ENCODE data around the gene SLC29A2. TPM values are rescaled to one million over a fixed set of nuclear protein-coding genes. Genes with fewer than 3 reads are reported as not detected.
A peak's percentile ranks its signal among the peaks of the same experiment; 100 is the strongest.

The SLC29A2 gene
- polyA plus RNA-seq, 3 donors = 0.11 to 1.3 TPM; not detected in 1

GRCh38 chr11:66338276-66339161 is 33.0 kb downstream of the SLC29A2 start:
- Mint-ChIP-seq H3K4me1 (peaks cover 29% of the 10 kb centered on the region), H3K9me3 (no peaks in the 10 kb centered on the region), H3K4me3 (no peak overlapping the region), H3K36me3 (peaks cover 55 to 65% of the 10 kb centered on the region in 2 donors), H3K27ac (peak overlapping the region in 3 of 7 donors; percentile 60 to 95 (median 87)), H3K27me3 (ENCODE audit: low read depth in 3 of 3) (no peaks in the 10 kb centered on the region)
- Histone ChIP-seq H3K36me3 (replicated peaks in 1 of 2; ENCODE audit: control insufficient read depth in 1 of 2, insufficient read depth in 2 of 2, low read length in 2 of 2) (peaks cover 57 to 73% of the 10 kb centered on the region in 2 donors), H3K4me3 (replicated peaks in 1 of 3; ENCODE audit: low read depth in 2 of 3, low read length in 3 of 3) (no peak overlapping the region), H2AFZ (ENCODE audit: insufficient read depth, low read depth, low read length, poor library complexity, severe bottlenecking) (no peak overlapping the region), H3K9ac (ENCODE audit: insufficient read depth, low read length, poor library complexity, severe bottlenecking) (no peak overlapping the region), H3K27ac (ENCODE audit: low read depth in 1 of 2, low read length in 2 of 2) (peak overlapping the region in 1 of 2 donors; percentile 98), H3K4me1 (ENCODE audit: control insufficient read depth in 1 of 2, insufficient read depth in 2 of 2, low read length in 2 of 2) (peaks cover 28 to 37% of the 10 kb centered on the region in 2 donors), H3K79me2 (ENCODE audit: insufficient read depth, low read length) (peaks cover 22% of the 10 kb centered on the region), H3K27me3 (ENCODE audit: control insufficient read depth in 2 of 2, insufficient read depth in 2 of 2, low read length in 2 of 2) (no peaks in the 10 kb centered on the region), H4K20me1 (ENCODE audit: insufficient read depth, low read length) (peaks cover 43% of the 10 kb centered on the region), H3K4me2 (replicated peaks; ENCODE audit: extremely low read depth, low read length, poor library complexity, severe bottlenecking) (no peak overlapping the region), H3K9me3 (replicated peaks in 1 of 2; ENCODE audit: control insufficient read depth in 1 of 2, insufficient read depth in 1 of 2, low read length in 2 of 2) (no peaks in the 10 kb centered on the region)
- intact Hi-C loops (cut with micrococcal nuclease) = no loop called here
- TF ChIP-seq CTCF (IDR thresholded peaks at IDR 0.05) = no peak
- peak in 1 of 3 donors; percentile 4 for DNase-seq
- WGBS (ENCODE audit: insufficient coverage) = over 99% methylated on average over 10 of the region's 17 CpGs

- Histone ChIP-seq H3K4me2 (replicated peaks; ENCODE audit: extremely low read depth, low read length, poor library complexity, severe bottlenecking) (peak overlapping the region; percentile 93), H3K79me2 (ENCODE audit: insufficient read depth, low read length) (peaks cover 13% of the 10 kb centered on the region), H3K4me1 (ENCODE audit: control insufficient read depth in 1 of 2, insufficient read depth in 2 of 2, low read length in 2 of 2) (peaks cover 26 to 30% of the 10 kb centered on the region in 2 donors), H3K9me3 (replicated peaks in 1 of 2; ENCODE audit: control insufficient read depth in 1 of 2, insufficient read depth in 1 of 2, low read length in 2 of 2) (no peaks in the 10 kb centered on the region), H3K4me3 (replicated peaks in 1 of 3; ENCODE audit: low read depth in 2 of 3, low read length in 3 of 3) (no peak overlapping the region), H3K36me3 (replicated peaks in 1 of 2; ENCODE audit: control insufficient read depth in 1 of 2, insufficient read depth in 2 of 2, low read length in 2 of 2) (peaks cover 69 to 74% of the 10 kb centered on the region in 2 donors), H3K27ac (ENCODE audit: low read depth in 1 of 2, low read length in 2 of 2) (peak overlapping the region; percentile 69 to 98), H3K9ac (ENCODE audit: insufficient read depth, low read length, poor library complexity, severe bottlenecking) (no peak overlapping the region), H3K27me3 (ENCODE audit: control insufficient read depth in 2 of 2, insufficient read depth in 2 of 2, low read length in 2 of 2) (no peaks in the 10 kb centered on the region), H4K20me1 (ENCODE audit: insufficient read depth, low read length) (peaks cover 38% of the 10 kb centered on the region), H2AFZ (ENCODE audit: insufficient read depth, low read depth, low read length, poor library complexity, severe bottlenecking) (no peak overlapping the region)
- H3K9me3 Mint-ChIP-seq = no peaks in the 10 kb centered on the region
- DNase-seq = peak in 1 of 3 donors; percentile 7
- peaks cover 26% of the 10 kb centered on the region for H3K4me1 Mint-ChIP-seq
- WGBS (ENCODE audit: insufficient coverage) = 86% methylated on average over 12 of the region's 18 CpGs
- H3K27ac Mint-ChIP-seq = peak overlapping the region; percentile 89 to 98 (median 95)
- H3K4me3 Mint-ChIP-seq = no peak overlapping the region
- no peaks in the 10 kb centered on the region for H3K27me3 Mint-ChIP-seq (ENCODE audit: low read depth in 3 of 3)
- H3K36me3 Mint-ChIP-seq = peaks cover 57 to 69% of the 10 kb centered on the region in 2 donors
- no peak for TF ChIP-seq CTCF (IDR thresholded peaks at IDR 0.05)
- intact Hi-C loops (cut with micrococcal nuclease) = no loop called here
Measured at GRCh38 chr11:66337103-66337899, 34.3 kb downstream of the SLC29A2 start.

All from CD14-positive monocyte (primary cell).